Choroid plexus epithelial cell (primary cell): ENCODE measurements around the gene PRR5L.

Source experiments
- DNase-seq: peaks from one replicate; pipeline ENCODE4 v3.0.0-alpha.2; 2010; ENCODE audit warnings: low read depth
- H3K4me3 ChIP-seq: 2 replicates; pipeline ENCODE4 v1.5.1; 2011; ENCODE audit warnings: low read depth, mild to moderate bottlenecking, control low read depth, low read length, moderate library complexity
- TF ChIP-seq, protein P1 (sequence below): conservative IDR thresholded peaks from 2 replicates; pipeline ENCODE4 v1.5.1; 2011; ENCODE audit warnings: low read depth, mild to moderate bottlenecking, control low read depth, inconsistent platforms, low read length, moderate library complexity

The PRR5L gene

DNA sequence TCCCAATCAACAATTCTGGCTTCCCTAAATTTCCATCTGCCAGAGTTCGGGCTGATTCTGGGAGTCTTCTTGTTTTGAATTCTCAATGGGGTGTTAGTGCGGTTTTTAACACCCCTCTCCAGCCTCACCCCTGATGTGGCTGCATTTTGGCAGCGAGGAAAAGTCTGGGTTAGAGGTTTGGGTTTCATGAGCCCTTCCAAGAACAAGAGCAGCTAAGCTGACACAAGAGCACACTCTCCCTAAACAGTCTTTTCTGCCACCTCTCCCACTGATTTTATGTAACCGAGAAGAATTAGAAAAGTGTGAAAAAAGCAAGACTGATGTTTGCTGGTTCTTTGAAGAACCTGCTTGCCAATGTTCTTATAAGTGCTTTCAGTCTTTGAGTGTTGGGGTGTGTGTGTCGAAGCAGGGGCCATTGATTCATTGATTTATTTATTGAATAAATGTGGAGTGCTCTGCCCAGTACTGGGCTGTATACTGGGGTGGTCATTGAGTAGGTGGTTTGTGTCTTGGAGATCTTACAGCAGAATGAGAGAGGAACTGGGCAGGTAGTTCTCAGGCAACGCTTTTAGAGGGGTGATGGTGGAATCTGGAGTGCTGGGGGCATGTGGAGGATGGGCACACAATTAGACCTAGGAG lies 112.5 kb downstream of the PRR5L start:
- DNase-seq = no peak
- no peak overlapping the region for H3K4me3 ChIP-seq
- TF ChIP-seq, protein P1, sequence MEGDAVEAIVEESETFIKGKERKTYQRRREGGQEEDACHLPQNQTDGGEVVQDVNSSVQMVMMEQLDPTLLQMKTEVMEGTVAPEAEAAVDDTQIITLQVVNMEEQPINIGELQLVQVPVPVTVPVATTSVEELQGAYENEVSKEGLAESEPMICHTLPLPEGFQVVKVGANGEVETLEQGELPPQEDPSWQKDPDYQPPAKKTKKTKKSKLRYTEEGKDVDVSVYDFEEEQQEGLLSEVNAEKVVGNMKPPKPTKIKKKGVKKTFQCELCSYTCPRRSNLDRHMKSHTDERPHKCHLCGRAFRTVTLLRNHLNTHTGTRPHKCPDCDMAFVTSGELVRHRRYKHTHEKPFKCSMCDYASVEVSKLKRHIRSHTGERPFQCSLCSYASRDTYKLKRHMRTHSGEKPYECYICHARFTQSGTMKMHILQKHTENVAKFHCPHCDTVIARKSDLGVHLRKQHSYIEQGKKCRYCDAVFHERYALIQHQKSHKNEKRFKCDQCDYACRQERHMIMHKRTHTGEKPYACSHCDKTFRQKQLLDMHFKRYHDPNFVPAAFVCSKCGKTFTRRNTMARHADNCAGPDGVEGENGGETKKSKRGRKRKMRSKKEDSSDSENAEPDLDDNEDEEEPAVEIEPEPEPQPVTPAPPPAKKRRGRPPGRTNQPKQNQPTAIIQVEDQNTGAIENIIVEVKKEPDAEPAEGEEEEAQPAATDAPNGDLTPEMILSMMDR = no peak

GRCh38 chr11:36409152-36409816 lies 113.2 kb downstream of the PRR5L start:
- DNase-seq = peak; percentile 91
- no peak overlapping the region for H3K4me3 ChIP-seq
- TF ChIP-seq, protein P1 = no peak

- H3K4me3 ChIP-seq = no peak overlapping the region
- TF ChIP-seq, protein P1 = no peak
- no peak for DNase-seq
These were observed 115.1 kb downstream of the PRR5L start for GRCh38 chr11:36411202-36411640.

- TF ChIP-seq, protein P1 = no peak
- peak; percentile 86 for DNase-seq
- H3K4me3 ChIP-seq = no peak overlapping the region
These were observed 116.8 kb downstream of the PRR5L start for GRCh38 chr11:36412781-36413383.

DNA sequence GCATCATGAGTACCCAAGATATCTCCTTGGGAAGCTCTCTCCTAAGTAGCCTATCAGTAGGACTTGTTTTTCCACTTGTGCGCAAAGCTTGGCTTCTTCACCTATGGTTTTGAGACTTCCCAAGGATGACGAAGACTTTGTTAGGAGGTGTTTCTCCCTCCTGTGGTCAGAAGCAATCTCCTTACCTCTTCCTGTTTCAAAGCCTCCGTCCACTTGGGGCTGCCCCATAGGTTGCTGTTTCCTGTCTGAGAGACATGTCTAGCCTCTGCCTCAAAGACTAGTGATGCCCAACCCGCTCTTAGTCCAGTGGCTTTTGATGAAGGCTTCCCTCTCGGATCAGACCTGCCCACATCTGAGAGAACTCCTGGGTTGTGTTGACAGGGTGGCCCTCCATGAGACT lies 121.1 kb downstream of the PRR5L start:
- DNase-seq = no peak
- H3K4me3 ChIP-seq = no peak overlapping the region
- TF ChIP-seq, protein P1 = no peak

DNA sequence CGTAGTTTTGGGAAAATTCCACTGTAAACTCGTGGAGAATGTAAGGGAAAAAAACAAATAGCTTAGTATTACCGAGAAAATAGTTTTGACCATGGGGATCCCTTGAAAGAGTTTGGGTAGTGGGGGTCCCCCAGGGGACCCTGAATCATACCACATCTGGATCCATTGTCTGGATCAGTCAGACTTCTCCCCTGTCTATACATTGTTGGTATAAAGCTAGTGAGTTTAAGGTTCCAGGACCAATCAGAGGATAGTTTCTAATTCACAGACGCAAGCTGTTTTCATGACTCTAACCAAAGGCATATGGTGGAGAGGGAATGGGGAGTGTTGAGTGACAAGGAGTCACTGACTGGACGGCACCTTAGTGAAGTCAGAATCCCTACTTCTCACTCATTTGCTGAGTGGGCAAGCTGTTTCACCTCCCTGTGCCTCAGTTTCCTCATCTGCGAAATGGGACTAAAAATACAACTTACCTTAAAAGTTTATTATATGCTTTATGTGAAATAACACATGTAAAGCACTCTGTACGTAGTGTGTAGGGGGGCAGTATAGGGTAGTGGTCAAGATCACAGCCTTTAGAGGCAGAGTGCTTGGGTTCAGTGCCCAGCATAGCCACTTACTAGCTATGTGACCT lies 123.8 kb downstream of the PRR5L start:
- no peak overlapping the region for H3K4me3 ChIP-seq
- DNase-seq = no peak
- TF ChIP-seq, protein P1 = no peak
